NAMALWA (cell line): Measurements from ENCODE around the gene NOM1.
"Not testable (repeated sequence)": the region's sequence is repeated elsewhere in the genome, so short reads cannot be mapped to it uniquely, and the experiment has no call there.

Source experiments
- DNase-seq: peaks from one replicate; pipeline ENCODE4 v3.0.0-alpha.2; 2015; ENCODE audit warnings: low spot score

The NOM1 gene

GRCh38 chr7:156949541-156950380, at the start of gene NOM1:
NOM1 (plus strand) TSS chr7:156949712; CDS start chr7:156949738, 26 bp downstream.
- peak; percentile 95 for DNase-seq

GRCh38 chr7:156900093-156900492, 49.4 kb upstream of the NOM1 start:
- DNase-seq, result not testable (repeated sequence)

GRCh38 chr7:156903232-156903909, 46.1 kb upstream of the NOM1 start:
- DNase-seq, result no peak

GRCh38 chr7:156906200-156906649, 43.3 kb upstream of the NOM1 start:
- DNase-seq, result no peak

GRCh38 chr7:156907656-156908055, 41.9 kb upstream of the NOM1 start:
- no peak for DNase-seq

- not testable (repeated sequence) for DNase-seq
Observed at GRCh38 chr7:156909574-156910252, 39.8 kb upstream of the NOM1 start.

GRCh38 chr7:156918635-156919034, 30.9 kb upstream of the NOM1 start:
- DNase-seq, result no peak

- no peak for DNase-seq
Observed at GRCh38 chr7:156919132-156919713, 30.3 kb upstream of the NOM1 start.

GRCh38 chr7:156920076-156920475, 29.4 kb upstream of the NOM1 start:
- DNase-seq, result no peak

GRCh38 chr7:156920487-156921373, 28.8 kb upstream of the NOM1 start:
- not testable (repeated sequence) for DNase-seq

- not testable (repeated sequence) for DNase-seq
Observed at GRCh38 chr7:156922304-156922703, 27.2 kb upstream of the NOM1 start.

GRCh38 chr7:156925821-156926220, 23.7 kb upstream of the NOM1 start:
- DNase-seq, result not testable (repeated sequence)

- DNase-seq, result peak; percentile 51
Observed at GRCh38 chr7:156927571-156928405, 21.7 kb upstream of the NOM1 start.

GRCh38 chr7:156928406-156928747, 21.1 kb upstream of the NOM1 start:
- DNase-seq, result no peak

GRCh38 chr7:156929789-156930539, 19.5 kb upstream of the NOM1 start:
- no peak for DNase-seq

- DNase-seq, result no peak
Observed at GRCh38 chr7:156932006-156932405, 17.5 kb upstream of the NOM1 start.

- DNase-seq, result no peak
Observed at GRCh38 chr7:156935250-156935649, 14.3 kb upstream of the NOM1 start.

GRCh38 chr7:156936766-156937165, 12.7 kb upstream of the NOM1 start:
- not testable (repeated sequence) for DNase-seq

- no peak for DNase-seq
Observed at GRCh38 chr7:156940421-156941122, 8.9 kb upstream of the NOM1 start.
